ENCODE measurements around the gene SLC44A4.

The SLC44A4 gene

DNA sequence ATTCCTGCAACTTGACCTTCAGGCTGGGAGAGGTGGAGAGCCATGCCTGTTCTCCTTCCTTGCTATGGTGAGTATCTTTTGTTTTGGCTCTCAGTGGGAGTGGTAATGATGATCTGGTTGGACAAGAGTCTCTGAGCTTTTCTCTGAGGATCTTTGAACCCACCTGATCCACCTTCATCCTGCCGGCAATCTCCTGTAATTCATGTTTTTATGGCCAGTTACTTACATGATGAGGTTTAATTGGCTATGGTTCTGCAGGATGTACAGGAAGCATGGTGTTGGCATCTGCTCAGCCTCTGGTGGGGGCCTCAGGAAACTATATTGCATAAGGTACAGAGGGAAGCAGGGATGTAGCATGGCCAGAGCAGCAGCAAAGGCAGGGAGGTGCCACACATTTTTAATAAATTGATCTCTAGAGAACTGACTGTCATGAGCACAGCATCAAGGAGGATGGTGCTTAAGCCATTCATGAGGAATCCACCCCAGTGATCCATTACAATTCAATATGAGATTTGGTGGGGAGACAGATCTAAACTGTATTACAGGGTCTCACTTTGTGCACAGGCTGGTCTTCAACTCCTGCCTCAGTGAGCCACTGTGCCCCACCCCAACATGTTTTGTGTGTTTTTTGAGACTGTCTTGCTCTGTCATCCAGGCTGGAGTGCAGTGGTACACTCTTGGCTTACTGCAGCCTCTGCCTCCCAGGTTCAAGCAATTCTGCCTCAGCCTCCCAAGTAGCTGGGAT lies 41.3 kb downstream of the SLC44A4 start:
- H3K9ac ChIP-seq (ENCODE audit: low read length): peak overlapping the region; percentile 98
- no peak for DNase-seq
- H3K27ac ChIP-seq (ENCODE audit: low read length, poor library complexity, severe bottlenecking): no peak overlapping the region
- no CpG with 5 or more reads among the region's 1 CpG for WGBS
- H2BK15ac ChIP-seq (ENCODE audit: low read depth, poor library complexity, severe bottlenecking): no peak overlapping the region
- peaks cover 51% of the 10 kb centered on the region in 2 experiments for H3K36me3 ChIP-seq (ENCODE audit: control insufficient read depth in 1 of 2, insufficient read depth in 2 of 2, low read depth in 1 of 2, low read length in 2 of 2)
- H3K23ac ChIP-seq (ENCODE audit: low read length in 2 of 2): no peak overlapping the region
- H3K79me1 ChIP-seq (replicated peaks; ENCODE audit: low read length, poor library complexity, severe bottlenecking): peaks cover 9% of the 10 kb centered on the region
- no peak overlapping the region for H2AFZ ChIP-seq (ENCODE audit: low read depth, low read length)
- no peak overlapping the region for H2BK12ac ChIP-seq (ENCODE audit: low read length in 2 of 2)
- H2BK5ac ChIP-seq (ENCODE audit: low read depth, low read length, poor library complexity, severe bottlenecking): no peak overlapping the region
- peak overlapping the region; percentile 98 for H3K4me2 ChIP-seq (ENCODE audit: low read length, poor library complexity, severe bottlenecking)
- no peak overlapping the region for H2AK5ac ChIP-seq (ENCODE audit: low read length, severe bottlenecking)
- H3K4me3 ChIP-seq (ENCODE audit: insufficient read depth in 1 of 2, low read depth in 1 of 2, low read length in 2 of 2): peak overlapping the region; percentile 30 to 100
- no peak overlapping the region for H4K91ac ChIP-seq (ENCODE audit: low read length)
- no peak overlapping the region for H3K18ac ChIP-seq (ENCODE audit: low read depth in 1 of 2, low read length in 2 of 2)
- no peaks in the 10 kb centered on the region for H3K9me3 ChIP-seq (ENCODE audit: control insufficient read depth, low read length)
- no peaks in the 10 kb centered on the region for H3K27me3 ChIP-seq (ENCODE audit: control insufficient read depth in 1 of 2, insufficient read depth in 1 of 2, low read length in 2 of 2)
- H3K14ac ChIP-seq (ENCODE audit: low read length in 2 of 2): peak overlapping the region in 1 of 2 experiments; percentile 48
- no peak overlapping the region for H4K8ac ChIP-seq (ENCODE audit: low read length)
- H3K4me1 ChIP-seq (ENCODE audit: control insufficient read depth, insufficient read depth, low read depth, low read length): peaks cover 18% of the 10 kb centered on the region
- no peak overlapping the region for H2BK120ac ChIP-seq (ENCODE audit: low read depth, low read length)
- H3K4ac ChIP-seq (ENCODE audit: low read depth in 1 of 2, low read length in 2 of 2): no peak overlapping the region

DNA sequence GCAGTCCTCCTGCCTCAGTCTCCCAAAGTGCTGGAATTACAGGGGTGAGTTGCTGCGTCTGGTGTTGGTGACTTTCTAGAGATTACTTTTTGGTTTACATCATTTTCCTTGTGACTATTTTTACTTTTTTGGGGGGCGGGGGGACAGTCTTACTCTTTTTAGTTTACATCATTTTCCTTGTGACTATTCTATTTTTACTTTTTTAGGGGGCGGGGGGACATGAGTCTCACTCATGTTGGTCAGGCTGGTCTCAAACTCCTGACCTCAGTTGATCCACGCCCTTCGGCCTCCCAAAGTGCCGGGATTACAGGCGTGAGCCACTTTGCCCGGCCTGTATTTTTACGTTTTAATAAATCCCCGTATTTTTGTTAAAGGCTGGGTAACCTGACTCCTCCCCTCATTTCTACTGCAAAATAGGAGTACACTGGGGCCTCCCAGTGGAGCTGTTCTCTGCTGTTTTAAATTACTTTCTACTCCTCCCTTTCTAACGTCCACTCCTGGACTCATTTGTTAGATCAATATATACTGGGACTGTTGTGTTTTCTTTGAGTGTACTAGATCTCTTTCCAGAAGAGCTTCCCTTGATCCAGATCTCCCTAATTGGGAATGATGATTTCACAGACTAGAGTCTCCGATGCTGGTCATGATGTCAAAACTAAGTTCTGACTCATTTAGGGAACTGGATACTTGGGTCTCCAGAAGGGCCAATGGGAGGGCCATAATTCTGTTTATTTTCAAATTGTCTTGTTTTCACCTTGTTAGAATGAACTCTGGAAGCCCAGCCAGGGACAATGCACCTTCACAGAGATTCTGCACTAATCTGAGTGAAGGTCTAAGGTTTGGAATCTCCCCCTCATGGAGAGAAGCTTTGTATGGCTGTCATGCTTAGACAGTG lies 42.1 kb downstream of the SLC44A4 start:
- peak overlapping the region; percentile 30 for H3K27ac ChIP-seq (ENCODE audit: low read length, poor library complexity, severe bottlenecking)
- peak overlapping the region; percentile 98 for H3K9ac ChIP-seq (ENCODE audit: low read length)
- H2BK5ac ChIP-seq (ENCODE audit: low read depth, low read length, poor library complexity, severe bottlenecking): no peak overlapping the region
- H2AFZ ChIP-seq (ENCODE audit: low read depth, low read length): no peak overlapping the region
- H3K4ac ChIP-seq (ENCODE audit: low read depth in 1 of 2, low read length in 2 of 2): no peak overlapping the region
- WGBS: 13% methylated on average over 10 of the region's 12 CpGs
- H2BK120ac ChIP-seq (ENCODE audit: low read depth, low read length): no peak overlapping the region
- H3K23ac ChIP-seq (ENCODE audit: low read length in 2 of 2): no peak overlapping the region
- peak overlapping the region; percentile 51 to 100 for H3K4me3 ChIP-seq (ENCODE audit: insufficient read depth in 1 of 2, low read depth in 1 of 2, low read length in 2 of 2)
- peak overlapping the region in 1 of 2 experiments; percentile 11 for H3K18ac ChIP-seq (ENCODE audit: low read depth in 1 of 2, low read length in 2 of 2)
- H3K4me2 ChIP-seq (ENCODE audit: low read length, poor library complexity, severe bottlenecking): peak overlapping the region; percentile 98
- no peak overlapping the region for H4K8ac ChIP-seq (ENCODE audit: low read length)
- no peaks in the 10 kb centered on the region for H3K9me3 ChIP-seq (ENCODE audit: control insufficient read depth, low read length)
- peaks cover 9% of the 10 kb centered on the region for H3K79me1 ChIP-seq (replicated peaks; ENCODE audit: low read length, poor library complexity, severe bottlenecking)
- H2AK5ac ChIP-seq (ENCODE audit: low read length, severe bottlenecking): no peak overlapping the region
- H3K36me3 ChIP-seq (ENCODE audit: control insufficient read depth in 1 of 2, insufficient read depth in 2 of 2, low read depth in 1 of 2, low read length in 2 of 2): peaks cover 44 to 51% of the 10 kb centered on the region in 2 experiments
- H3K27me3 ChIP-seq (ENCODE audit: control insufficient read depth in 1 of 2, insufficient read depth in 1 of 2, low read length in 2 of 2): no peaks in the 10 kb centered on the region
- peak; percentile 68 for DNase-seq
- peaks cover 18% of the 10 kb centered on the region for H3K4me1 ChIP-seq (ENCODE audit: control insufficient read depth, insufficient read depth, low read depth, low read length)
- peak overlapping the region in 1 of 2 experiments; percentile 48 for H3K14ac ChIP-seq (ENCODE audit: low read length in 2 of 2)
- no peak overlapping the region for H4K91ac ChIP-seq (ENCODE audit: low read length)
- no peak overlapping the region for H2BK15ac ChIP-seq (ENCODE audit: low read depth, poor library complexity, severe bottlenecking)
- H2BK12ac ChIP-seq (ENCODE audit: low read length in 2 of 2): no peak overlapping the region

DNA sequence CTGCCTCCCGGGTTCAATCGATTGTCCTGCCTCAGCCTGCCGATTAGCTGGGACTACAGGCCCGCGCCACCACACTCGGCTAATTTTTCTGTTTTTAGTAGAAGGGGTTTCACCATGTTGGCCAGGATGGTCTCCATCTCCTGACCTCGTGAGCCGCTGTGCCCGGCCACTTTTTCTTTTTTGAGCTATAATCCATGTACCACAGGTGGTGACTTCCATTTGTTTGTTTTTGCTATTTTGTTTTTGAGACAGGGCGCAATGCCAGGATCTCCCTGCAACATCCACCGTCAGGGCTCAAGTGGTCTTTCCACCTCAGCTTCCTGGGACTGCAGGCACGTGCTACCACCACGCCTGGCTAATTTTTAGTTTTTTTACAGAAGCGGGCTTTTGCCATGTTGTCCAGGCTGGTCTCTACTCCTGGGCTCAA lies 42.7 kb downstream of the SLC44A4 start:
- Histone ChIP-seq H2BK12ac (ENCODE audit: low read length in 2 of 2) (no peak overlapping the region), H4K91ac (ENCODE audit: low read length) (peak overlapping the region; percentile 29), H3K4me1 (ENCODE audit: control insufficient read depth, insufficient read depth, low read depth, low read length) (peaks cover 22% of the 10 kb centered on the region), H3K4me3 (ENCODE audit: insufficient read depth in 1 of 2, low read depth in 1 of 2, low read length in 2 of 2) (peak overlapping the region; percentile 51 to 100), H3K9ac (ENCODE audit: low read length) (peak overlapping the region; percentile 98), H2BK120ac (ENCODE audit: low read depth, low read length) (no peak overlapping the region), H3K27ac (ENCODE audit: low read length, poor library complexity, severe bottlenecking) (peak overlapping the region; percentile 30), H3K14ac (ENCODE audit: low read length in 2 of 2) (peak overlapping the region in 1 of 2 experiments; percentile 86), H2BK15ac (ENCODE audit: low read depth, poor library complexity, severe bottlenecking) (no peak overlapping the region), H3K18ac (ENCODE audit: low read depth in 1 of 2, low read length in 2 of 2) (peak overlapping the region in 1 of 2 experiments; percentile 21), H3K4me2 (ENCODE audit: low read length, poor library complexity, severe bottlenecking) (peak overlapping the region; percentile 98), H3K9me3 (ENCODE audit: control insufficient read depth, low read length) (no peaks in the 10 kb centered on the region), H3K79me1 (replicated peaks; ENCODE audit: low read length, poor library complexity, severe bottlenecking) (peaks cover 11% of the 10 kb centered on the region), H2BK5ac (ENCODE audit: low read depth, low read length, poor library complexity, severe bottlenecking) (no peak overlapping the region), H3K23ac (ENCODE audit: low read length in 2 of 2) (peak overlapping the region in 1 of 2 experiments; percentile 14), H3K4ac (ENCODE audit: low read depth in 1 of 2, low read length in 2 of 2) (peak overlapping the region in 1 of 2 experiments; percentile 58), H3K27me3 (ENCODE audit: control insufficient read depth in 1 of 2, insufficient read depth in 1 of 2, low read length in 2 of 2) (no peaks in the 10 kb centered on the region), H4K8ac (ENCODE audit: low read length) (no peak overlapping the region), H2AFZ (ENCODE audit: low read depth, low read length) (no peak overlapping the region), H3K36me3 (ENCODE audit: control insufficient read depth in 1 of 2, insufficient read depth in 2 of 2, low read depth in 1 of 2, low read length in 2 of 2) (peaks cover 37 to 50% of the 10 kb centered on the region in 2 experiments), H2AK5ac (ENCODE audit: low read length, severe bottlenecking) (no peak overlapping the region)
- no peak for DNase-seq
- under 1% methylated on average over 14 of the region's 14 CpGs for WGBS

All from mesenchymal stem cell (in vitro differentiated cells and primary cell).